Ishikawa (cell line): ENCODE measurements around the gene CDH23.

ENCODE experiments used
- CEBPB ChIP-seq: IDR thresholded peaks from 2 replicates; pipeline ENCODE4 v1.6.1; 2012
- CREB1 ChIP-seq: IDR thresholded peaks from 2 replicates; pipeline ENCODE4 v1.6.1; 2012; ENCODE audit warnings: low read depth
- EGR1 ChIP-seq: IDR thresholded peaks from 2 replicates; pipeline ENCODE4 v1.6.1; 2012
- EP300 ChIP-seq: IDR thresholded peaks from 2 replicates; pipeline ENCODE4 v1.6.1; 2012; ENCODE audit warnings: borderline replicate concordance
- NFIC ChIP-seq: IDR thresholded peaks from 2 replicates; pipeline ENCODE4 v1.6.1; 2012
- RAD21 ChIP-seq: IDR thresholded peaks from 2 replicates; pipeline ENCODE4 v1.6.1; 2012; ENCODE audit warnings: low read depth
- ZBTB7A ChIP-seq: IDR thresholded peaks from 2 replicates; pipeline ENCODE4 v1.6.1; 2012; ENCODE audit warnings: low read depth
- TF ChIP-seq, protein P1 (sequence below): IDR thresholded peaks from 2 replicates; pipeline ENCODE4 v1.6.1; 2012; ENCODE audit warnings: low read depth, mild to moderate bottlenecking
- TF ChIP-seq, protein P2 (sequence below): IDR thresholded peaks from 2 replicates; pipeline ENCODE4 v1.6.1; 2012
- TF ChIP-seq, protein P3 (sequence below): IDR thresholded peaks from 2 replicates; pipeline ENCODE4 v1.6.1; 2012

DNA sequence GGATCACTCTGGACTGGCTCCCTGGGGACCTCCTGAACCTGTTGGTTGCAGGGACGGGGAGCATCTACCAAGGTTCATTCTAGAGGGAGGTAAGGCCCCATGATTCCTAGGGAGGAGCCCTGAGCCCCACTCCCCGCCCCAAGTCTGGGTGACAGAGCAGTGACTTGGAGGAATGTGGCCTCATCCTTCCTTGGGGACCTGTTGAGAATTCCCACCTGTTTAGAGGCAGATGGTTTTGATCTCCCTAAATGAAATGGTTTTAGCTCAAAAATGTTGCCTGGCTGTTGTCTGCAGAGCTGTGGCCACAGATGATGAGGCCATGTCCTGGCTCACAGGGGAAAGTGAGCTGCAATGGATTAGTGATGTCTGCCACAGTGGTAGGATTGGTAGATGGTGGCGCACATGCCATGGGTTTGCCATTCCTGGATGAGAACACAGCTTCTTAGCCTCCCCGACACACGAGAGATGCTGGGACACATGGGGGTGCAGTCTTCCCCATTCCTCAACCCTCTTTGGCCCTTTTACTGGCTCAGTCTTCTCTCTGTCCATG is 310.6 kb downstream of the CDH23 start:
- TF ChIP-seq EGR1 (no peak), CEBPB (no peak), EP300 (no peak), ZBTB7A (no peak), CREB1 (no peak), NFIC (no peak), RAD21 (no peak)
- TF ChIP-seq, protein P1, sequence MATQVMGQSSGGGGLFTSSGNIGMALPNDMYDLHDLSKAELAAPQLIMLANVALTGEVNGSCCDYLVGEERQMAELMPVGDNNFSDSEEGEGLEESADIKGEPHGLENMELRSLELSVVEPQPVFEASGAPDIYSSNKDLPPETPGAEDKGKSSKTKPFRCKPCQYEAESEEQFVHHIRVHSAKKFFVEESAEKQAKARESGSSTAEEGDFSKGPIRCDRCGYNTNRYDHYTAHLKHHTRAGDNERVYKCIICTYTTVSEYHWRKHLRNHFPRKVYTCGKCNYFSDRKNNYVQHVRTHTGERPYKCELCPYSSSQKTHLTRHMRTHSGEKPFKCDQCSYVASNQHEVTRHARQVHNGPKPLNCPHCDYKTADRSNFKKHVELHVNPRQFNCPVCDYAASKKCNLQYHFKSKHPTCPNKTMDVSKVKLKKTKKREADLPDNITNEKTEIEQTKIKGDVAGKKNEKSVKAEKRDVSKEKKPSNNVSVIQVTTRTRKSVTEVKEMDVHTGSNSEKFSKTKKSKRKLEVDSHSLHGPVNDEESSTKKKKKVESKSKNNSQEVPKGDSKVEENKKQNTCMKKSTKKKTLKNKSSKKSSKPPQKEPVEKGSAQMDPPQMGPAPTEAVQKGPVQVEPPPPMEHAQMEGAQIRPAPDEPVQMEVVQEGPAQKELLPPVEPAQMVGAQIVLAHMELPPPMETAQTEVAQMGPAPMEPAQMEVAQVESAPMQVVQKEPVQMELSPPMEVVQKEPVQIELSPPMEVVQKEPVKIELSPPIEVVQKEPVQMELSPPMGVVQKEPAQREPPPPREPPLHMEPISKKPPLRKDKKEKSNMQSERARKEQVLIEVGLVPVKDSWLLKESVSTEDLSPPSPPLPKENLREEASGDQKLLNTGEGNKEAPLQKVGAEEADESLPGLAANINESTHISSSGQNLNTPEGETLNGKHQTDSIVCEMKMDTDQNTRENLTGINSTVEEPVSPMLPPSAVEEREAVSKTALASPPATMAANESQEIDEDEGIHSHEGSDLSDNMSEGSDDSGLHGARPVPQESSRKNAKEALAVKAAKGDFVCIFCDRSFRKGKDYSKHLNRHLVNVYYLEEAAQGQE: no peak
- TF ChIP-seq, protein P2, sequence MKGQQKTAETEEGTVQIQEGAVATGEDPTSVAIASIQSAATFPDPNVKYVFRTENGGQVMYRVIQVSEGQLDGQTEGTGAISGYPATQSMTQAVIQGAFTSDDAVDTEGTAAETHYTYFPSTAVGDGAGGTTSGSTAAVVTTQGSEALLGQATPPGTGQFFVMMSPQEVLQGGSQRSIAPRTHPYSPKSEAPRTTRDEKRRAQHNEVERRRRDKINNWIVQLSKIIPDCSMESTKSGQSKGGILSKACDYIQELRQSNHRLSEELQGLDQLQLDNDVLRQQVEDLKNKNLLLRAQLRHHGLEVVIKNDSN: no peak
- TF ChIP-seq, protein P3, sequence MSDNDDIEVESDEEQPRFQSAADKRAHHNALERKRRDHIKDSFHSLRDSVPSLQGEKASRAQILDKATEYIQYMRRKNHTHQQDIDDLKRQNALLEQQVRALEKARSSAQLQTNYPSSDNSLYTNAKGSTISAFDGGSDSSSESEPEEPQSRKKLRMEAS: no peak
